Superior temporal gyrus (tissue), 1 donor: ENCODE results near the gene PUM2.
"Not testable (repeated sequence)": the region's sequence is repeated elsewhere in the genome, so short reads cannot be mapped to it uniquely, and the experiment has no call there.

Experiments used
- DNase-seq: peaks from one replicate; pipeline ENCODE4 v3.0.0-alpha.2; 2016; ENCODE audit errors: extremely low spot score

The PUM2 gene

GRCh38 chr2:20291106-20291564 is 59.5 kb downstream of the PUM2 start:
- peak; percentile 78 for DNase-seq

DNA sequence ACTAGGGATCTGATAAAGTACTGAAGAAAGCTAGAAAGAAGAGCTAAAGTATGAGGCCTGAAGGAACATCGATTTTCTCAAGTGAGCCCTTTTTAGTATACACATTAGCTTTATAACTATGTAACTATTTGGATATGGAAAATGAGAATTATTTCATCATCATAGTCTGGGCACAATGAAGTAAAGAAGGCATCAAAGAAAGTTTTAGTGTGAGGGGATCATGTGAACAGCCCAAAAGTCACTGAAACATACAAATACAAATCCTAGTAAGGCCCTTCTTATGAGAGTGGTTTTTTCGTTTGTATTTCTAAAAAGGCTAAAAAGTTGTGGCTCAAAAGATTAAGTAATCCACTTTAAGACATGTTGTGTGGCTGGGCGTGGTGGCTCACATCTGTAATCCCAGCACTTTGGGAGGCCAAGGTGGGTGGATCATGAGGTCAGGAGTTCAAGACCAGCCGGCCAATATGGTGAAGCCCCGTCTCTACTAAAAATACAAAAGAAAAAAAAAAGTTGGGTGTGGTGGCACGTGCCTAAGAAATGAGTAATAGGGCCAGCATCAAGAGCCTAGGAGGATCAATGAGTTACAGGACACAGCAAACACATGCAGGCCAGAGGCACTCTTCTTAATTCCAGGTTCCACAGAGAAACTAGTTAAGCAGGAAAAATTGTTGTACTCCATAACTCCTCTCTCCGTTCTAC is 61.9 kb downstream of the PUM2 start:
- DNase-seq = no peak

DNA sequence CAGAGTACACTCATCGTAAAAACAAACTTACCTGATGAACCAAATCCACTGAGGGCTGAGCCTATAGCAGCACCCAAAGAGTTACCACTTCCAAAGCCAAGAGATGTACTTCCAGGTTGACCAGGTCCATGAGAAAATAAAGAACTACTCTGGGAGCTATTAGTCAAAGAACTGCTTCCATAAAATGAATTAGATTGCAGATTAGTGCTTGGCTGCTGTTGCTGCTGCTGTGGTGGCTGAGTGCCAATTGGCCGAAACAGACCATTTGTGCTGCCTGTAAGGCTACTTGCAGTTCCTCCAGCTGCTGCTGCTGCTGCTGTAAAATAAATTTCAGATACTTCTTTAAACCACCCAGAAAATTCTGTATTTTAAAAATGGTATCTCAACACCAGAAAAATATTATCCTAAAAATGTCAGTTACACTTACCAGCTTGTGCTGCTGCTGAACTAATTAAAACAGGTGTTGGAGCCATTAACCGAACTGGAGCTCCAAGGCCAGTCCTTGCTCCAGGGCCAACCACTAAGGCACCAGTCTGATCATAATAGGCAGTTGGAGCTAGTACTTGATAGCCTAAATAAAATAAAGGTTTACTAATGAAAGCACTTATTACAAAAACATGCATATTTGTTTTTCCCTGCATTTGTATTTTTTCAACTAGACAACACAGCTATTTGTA is 67.6 kb downstream of the PUM2 start:
- DNase-seq = peak; percentile 87

GRCh38 chr2:20281876-20282275 is 68.8 kb downstream of the PUM2 start:
- DNase-seq = no peak

DNA sequence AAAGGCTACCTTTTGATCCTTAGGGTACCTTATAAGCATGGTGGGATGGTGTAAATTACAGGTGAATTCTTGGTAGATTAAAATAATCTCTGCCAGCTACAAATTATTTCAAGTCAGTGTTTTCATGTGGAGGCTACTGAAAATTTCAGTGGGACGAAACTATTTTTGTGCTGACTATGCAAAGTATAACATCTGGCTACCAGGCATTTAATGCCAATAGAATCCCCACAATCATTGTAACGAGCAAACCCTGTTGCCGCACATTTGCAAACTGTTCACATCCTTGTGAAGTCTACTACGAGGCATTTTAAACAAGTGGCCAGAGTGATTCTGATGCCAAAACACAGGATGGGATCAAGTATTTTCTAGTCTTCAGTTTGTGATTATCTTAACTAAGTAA is 77.6 kb downstream of the PUM2 start:
- DNase-seq = no peak

DNA sequence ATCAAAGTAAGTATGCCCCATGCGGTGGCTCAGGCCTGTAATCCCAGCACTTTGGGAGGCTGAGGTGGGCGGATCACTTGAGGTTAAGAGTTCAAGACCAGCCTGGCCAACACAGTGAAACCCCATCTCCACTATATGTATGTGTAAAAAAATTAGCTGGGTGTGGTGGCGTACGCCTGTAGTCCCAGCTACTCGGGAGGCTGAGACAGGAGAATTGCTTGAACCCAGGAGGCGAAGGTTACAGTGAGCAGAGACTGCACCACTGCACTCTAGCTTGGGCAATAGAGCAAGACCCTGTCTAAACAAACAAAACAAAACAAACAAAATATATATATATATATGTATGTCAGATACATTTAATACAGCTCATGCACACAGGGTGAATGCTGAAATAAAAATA is 82.3 kb downstream of the PUM2 start:
- DNase-seq = not testable (repeated sequence)

DNA sequence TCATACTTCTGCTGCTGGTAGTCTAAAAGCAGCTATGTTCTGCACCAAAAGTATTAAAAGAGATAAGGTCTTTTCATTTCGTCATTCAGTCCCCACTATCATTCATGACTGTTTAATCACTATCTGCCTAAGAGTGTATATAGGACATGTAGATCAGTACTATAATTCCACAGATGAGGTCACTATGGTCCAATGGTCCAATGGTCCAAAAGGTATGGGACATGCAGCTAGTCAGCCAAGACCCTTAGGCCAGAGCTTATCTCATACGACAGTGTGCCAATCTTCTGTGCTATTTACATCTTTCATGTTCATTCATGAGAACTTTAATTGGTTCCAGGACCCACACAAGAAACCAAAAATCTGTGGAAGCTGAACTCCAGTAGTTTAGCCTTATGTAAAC is 83.1 kb downstream of the PUM2 start:
- no peak for DNase-seq

- no peak for DNase-seq
Measured at GRCh38 chr2:20264629-20265028, 86.0 kb downstream of the PUM2 start.

- DNase-seq = no peak
Measured at GRCh38 chr2:20257411-20257810, 93.2 kb downstream of the PUM2 start.

GRCh38 chr2:20254731-20255130 is 95.9 kb downstream of the PUM2 start:
- DNase-seq = no peak

- no peak for DNase-seq
Measured at GRCh38 chr2:20250436-20250835, 100.2 kb downstream of the PUM2 start.

DNA sequence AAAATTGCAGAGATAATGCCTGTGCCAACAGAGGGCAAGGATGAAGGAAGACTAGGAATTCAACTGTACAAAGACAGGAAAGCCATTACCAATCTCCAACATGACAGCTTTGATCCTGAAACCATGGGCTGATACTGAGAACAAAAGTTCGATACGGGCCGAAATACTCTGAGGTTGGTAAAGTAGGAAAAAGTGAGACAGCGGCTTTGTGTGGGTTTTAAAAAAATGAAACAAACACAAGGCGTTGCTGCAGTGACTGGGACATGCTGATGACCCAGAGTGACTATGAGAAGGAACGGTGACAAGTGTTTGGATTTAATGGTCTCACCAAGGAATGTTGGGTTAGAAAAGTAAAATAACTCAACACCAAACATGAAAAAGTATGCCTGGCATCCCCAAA is 101.5 kb downstream of the PUM2 start:
- no peak for DNase-seq

GRCh38 chr2:20247084-20247483 is 103.6 kb downstream of the PUM2 start:
- DNase-seq = no peak

DNA sequence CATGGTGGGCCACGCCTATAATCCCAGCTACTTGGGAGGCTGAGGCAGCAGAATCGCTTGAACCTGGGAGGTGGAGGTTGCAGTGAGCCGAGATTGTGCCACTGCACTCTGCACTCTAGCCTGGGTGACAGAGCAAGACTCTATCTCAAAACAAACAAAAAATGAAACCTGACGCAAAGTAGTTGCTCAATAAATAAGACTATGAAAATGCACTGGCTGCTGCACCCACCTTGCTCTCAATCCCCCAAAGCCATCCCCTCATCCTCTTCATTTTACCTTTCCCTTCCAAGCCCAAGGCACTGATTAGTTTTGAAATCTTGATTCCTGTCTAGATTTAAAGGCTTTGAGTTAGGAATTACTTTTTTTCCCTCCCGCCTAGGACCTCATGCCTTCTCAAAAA is 107.0 kb downstream of the PUM2 start:
- not testable (repeated sequence) for DNase-seq

DNA sequence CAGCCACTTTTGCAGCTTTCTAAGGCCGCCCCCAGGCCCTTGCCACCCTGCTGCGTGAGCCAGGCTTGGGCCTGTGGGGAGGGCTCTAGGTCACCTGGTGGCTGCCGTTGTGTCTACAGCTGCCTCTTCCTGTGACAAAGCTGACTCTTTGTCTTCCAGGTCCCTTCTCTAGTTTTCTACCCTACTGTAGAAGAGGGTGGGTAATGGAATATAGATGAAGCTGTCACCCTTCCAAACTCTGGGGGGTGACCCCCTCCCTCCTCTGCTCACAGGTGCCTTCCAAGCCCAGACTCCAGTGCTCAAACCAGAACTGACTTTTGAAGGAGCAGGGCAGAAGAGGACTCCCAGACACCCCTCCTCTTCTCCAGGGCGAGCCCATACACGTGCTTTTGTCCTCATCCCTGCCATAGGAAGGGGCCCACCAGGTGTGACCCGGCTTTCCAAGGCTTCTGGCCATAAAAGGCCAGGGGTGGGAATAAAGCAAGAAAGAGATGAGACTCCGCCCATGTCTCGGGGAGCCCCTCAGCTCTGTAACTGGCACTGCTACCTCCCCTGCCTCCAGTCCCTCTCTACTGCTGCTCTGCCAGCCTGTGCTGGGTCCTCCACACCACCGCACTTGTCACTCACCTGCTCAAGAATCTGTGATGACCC is 107.8 kb downstream of the PUM2 start:
- DNase-seq = no peak

DNA sequence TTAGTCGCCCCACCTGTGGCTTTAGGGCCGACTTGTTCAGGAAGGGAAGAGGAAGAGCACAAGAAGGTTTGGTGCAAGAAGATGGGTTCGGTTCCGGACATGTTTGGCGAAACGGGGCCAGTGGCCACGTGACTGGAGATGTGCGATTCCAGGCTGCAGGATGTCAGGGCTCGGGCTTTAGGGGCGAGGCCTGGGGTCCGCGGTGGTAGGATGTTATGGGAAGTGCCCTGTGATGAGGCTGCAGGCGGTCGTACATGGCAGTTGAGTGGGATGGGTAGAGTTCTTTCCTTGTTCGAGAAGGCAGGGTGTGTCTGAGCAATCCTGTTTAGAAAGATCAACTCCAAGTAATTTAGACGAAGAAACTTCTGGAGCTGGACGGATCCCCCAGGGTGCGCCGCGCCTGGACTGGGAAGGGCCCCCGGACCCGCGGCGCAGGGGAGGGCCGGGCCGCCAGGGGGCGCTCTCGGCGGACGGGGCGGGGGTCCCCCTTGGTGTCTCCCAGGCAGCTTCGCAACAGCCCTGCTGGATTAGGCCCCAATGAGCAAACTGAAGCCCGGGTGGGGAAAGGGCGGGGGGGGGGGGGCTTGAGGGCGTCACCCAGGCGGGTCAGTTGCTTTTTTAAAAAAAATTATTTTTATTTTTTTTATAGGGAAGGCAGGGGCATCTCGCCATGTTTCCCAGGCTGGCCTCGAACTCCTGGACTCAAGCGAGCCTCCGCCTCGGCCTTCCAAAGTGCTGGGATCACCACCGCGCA is 108.5 kb downstream of the PUM2 start:
- no peak for DNase-seq

DNA sequence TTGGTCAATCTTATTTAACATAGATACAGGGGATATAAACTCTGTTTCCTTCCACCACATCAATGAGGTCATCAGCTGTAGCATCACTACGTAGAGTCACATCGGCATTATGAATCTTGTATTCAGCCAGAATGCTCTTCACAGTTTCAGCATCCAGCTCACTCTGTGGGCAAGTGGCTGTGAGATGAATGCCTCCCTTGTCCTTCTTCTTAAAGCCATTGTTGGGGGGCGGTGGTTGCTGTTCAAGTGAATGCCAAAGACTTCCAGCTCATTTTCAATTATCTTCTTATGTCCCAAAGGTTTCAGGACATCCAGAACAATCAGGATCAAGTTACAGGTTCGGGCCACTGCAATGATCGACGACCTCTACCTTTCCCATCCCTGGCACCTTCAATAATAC is 110.4 kb downstream of the PUM2 start:
- DNase-seq = not testable (repeated sequence)

DNA sequence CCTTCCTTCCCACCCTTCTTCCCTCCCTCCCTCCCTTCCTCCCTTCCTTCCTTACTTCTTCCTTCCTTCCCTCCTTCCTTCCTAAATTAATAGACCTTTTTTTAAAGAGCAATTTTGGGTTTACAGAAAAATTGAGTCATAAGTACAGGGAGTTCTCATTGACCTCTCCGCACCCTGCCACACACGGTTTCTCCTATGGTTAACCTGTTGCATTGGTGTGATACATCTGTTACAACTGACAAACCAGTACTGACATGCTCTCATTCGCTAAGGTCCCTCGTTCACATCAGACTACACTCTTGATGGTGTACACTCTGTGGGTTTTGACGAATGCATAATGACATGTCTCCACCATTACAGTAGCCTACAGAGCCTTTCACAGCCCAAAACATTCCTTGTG is 114.1 kb downstream of the PUM2 start:
- DNase-seq = no peak

DNA sequence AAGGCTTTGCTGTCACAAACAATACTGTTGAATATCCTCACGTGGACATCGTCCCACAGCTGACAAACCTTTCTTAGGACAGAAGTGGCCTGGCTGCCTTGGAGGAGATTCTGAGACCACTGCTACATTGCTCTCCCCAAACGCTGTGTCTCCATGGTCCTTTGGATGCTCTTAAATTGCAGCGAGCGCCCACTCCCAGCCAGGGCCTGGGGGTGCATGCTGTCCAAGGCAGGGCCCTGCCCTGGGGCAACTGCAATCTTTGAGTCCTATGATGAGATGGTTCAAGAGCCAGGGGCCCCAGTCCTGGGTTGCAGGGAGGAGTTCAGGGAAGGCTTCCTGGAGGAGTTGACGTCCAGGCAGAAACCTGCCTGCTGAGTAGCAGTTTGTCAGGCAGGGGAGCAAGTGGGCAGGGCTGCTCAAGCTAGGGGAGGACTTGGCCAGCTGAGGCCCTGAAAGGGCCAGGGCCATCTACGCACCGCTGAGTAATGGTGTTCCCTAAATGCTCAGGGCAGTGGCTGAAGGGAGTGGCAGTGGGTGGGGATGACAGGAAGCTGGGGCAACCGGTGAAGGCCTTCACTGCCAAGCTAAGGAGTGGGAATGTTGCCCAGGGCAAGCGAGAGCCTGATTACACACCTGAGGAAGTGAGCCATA is 114.9 kb downstream of the PUM2 start:
- no peak for DNase-seq

DNA sequence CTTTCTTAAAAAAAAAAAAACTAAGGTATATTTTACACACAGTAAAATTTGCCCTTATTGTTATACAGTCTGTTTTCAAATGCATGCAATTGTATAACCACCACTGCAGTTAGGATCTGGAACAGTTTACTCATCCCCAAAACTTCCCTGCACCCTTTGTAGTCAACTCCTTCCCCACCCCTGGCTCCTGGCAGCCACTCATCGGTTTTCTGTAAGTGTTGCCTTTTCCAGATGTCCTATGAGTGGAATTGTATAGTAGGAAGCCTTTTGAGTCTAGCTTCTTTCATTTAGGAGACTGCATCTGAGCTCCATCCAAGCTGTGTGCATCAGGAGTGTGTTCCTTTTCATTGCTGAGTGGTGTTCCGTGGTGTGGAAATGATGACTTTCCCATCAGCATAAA is 116.0 kb downstream of the PUM2 start:
- DNase-seq = not testable (repeated sequence)

DNA sequence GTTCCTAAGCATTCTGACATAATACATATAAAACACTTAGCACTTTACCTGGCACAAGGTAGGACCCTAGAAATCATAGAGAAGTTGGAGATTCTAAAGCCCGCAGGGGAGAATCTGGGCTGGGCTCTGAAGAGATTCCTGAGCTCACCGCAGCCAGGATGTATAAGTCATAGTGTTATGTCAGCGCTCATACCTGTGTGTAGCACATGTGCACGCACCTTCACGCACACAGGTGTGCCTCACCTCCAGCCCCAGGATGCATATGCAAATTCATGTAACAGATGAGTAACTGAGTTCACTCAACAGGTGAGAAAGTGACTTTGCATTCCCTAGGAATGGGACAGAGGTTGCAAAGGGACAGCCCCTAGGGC is 117.8 kb downstream of the PUM2 start:
- no peak for DNase-seq

- no peak for DNase-seq
Measured at GRCh38 chr2:20231598-20232026, 119.0 kb downstream of the PUM2 start.
